ENCODE results near the gene BRD3OS. TPM values are rescaled to one million over a fixed set of nuclear protein-coding genes. Genes with fewer than 3 reads are reported as not detected.

The BRD3OS gene
- total RNA-seq, 1 experiment from 2014 or later: 20.1 TPM

DNA sequence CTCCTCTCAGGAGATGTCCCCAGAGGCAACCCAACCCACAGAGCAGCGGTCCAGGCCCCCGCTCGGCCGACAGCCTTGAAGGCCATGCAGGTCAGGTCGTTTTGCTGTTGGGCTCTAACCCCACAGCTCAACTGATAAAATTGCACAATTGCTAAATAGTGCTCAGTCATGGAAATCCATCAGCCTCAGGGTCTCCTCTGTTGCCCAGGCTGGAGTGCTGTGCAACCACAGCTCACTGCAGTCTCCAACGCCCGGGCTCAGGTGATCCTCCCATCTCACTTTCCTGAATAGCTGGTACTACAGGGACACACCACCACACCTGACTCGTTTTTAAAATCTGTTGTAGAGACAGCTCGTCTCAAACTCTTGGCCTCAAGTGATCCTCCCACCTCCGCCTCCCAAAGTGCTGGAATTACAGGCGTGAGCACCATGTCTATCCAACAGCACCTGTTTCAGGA lies 18.3 kb downstream of the BRD3OS start:
- Histone ChIP-seq H3K27me3 (no peaks in the 10 kb centered on the region), H3K4me3 (no peak overlapping the region), H3K9me3 (replicated peaks) (no peaks in the 10 kb centered on the region; the same call in 1 of the 2 replicates), H3K27ac (no peak overlapping the region), H3K36me3 (peaks cover 89% of the 10 kb centered on the region), H3K4me1 (peaks cover 17% of the 10 kb centered on the region)
- DNase-seq: no peak

DNA sequence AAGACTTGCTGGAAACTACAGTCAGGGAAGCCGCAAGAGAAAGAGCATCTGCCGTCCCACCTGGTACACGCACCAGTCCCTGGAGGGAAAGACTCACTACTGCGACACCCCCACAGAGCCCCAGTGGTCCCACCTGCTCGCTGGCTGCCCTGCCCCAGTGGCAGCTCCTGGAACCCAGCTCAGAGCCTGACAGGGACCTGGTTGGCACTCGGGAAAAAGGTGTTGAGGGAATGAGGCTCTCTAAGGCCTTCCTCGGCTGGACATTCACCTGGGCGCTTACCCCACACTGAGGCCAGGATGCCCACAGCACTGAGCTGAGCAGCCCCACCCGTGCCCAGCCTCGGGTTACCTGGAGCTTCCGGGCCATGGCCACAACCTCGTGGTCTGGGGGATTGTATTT lies 19.7 kb downstream of the BRD3OS start:
- Histone ChIP-seq H3K4me1 (peaks cover 17% of the 10 kb centered on the region), H3K4me3 (no peak overlapping the region), H3K9me3 (replicated peaks) (no peaks in the 10 kb centered on the region; the same call in 1 of the 2 replicates), H3K27me3 (no peaks in the 10 kb centered on the region), H3K36me3 (peaks cover 89% of the 10 kb centered on the region), H3K27ac (no peak overlapping the region)
- no peak for DNase-seq

DNA sequence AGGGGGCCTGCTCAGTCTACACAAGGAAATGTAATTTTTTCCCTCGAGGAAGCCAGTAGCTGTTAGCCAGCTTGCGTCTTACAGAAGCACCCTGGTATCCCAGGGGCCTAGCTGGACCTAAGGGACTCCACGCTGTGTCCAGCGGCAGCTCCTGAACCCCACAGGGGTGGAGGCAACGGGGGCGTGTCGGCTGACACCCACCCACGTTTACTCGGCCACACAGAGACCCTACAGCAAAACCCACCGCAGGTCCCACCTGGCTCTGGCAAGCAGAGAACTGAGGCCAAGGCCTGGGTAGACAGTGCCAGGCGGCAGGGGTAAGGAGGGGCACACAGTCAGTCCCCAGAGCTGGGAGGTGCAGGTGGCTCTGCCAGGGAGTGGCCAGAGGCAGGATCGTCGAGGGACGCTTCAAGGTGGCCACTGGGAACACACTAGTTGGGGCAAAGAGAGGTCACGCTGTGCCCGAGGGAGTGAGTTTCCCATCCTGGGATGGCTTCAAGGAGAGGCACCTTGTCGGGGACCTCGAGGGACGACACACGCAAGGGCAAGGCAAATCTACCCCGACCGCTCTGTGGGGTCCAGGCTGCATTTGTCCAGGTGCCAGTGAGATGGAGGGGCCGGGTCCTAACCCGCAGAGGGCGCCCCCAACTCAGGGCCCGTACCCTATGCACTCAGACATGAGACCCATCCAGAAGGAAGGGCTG lies 20.7 kb downstream of the BRD3OS start:
- H3K9me3 ChIP-seq (replicated peaks): no peaks in the 10 kb centered on the region; the same call in 1 of the 2 replicates
- no peak overlapping the region for H3K4me3 ChIP-seq
- H3K4me1 ChIP-seq: peaks cover 9% of the 10 kb centered on the region
- no peak for DNase-seq
- H3K36me3 ChIP-seq: peaks cover 87% of the 10 kb centered on the region
- no peaks in the 10 kb centered on the region for H3K27me3 ChIP-seq
- H3K27ac ChIP-seq: no peak overlapping the region

- Histone ChIP-seq H3K27ac (no peak overlapping the region), H3K27me3 (no peaks in the 10 kb centered on the region), H3K4me3 (no peak overlapping the region), H3K4me1 (no peaks in the 10 kb centered on the region), H3K36me3 (peaks cover 95% of the 10 kb centered on the region), H3K9me3 (replicated peaks) (no peaks in the 10 kb centered on the region; the same call in 1 of the 2 replicates)
- no peak for DNase-seq
These were observed 21.8 kb downstream of the BRD3OS start for GRCh38 chr9:134046894-134047681.

- no peaks in the 10 kb centered on the region for H3K27me3 ChIP-seq
- H3K36me3 ChIP-seq: peaks cover 95% of the 10 kb centered on the region
- H3K4me3 ChIP-seq: no peak overlapping the region
- no peak overlapping the region for H3K27ac ChIP-seq
- peaks cover 3% of the 10 kb centered on the region; the same call in 1 of the 2 replicates for H3K4me1 ChIP-seq
- no peaks in the 10 kb centered on the region for H3K9me3 ChIP-seq (replicated peaks)
- no peak for DNase-seq
These were observed 22.7 kb downstream of the BRD3OS start for GRCh38 chr9:134047868-134048581.

- peaks cover 6% of the 10 kb centered on the region; the same call in 1 of the 2 replicates for H3K4me1 ChIP-seq
- H3K4me3 ChIP-seq: no peak overlapping the region
- H3K27me3 ChIP-seq: no peaks in the 10 kb centered on the region
- H3K27ac ChIP-seq: no peak overlapping the region
- no peaks in the 10 kb centered on the region for H3K9me3 ChIP-seq (replicated peaks)
- peaks cover 92% of the 10 kb centered on the region for H3K36me3 ChIP-seq
- no peak for DNase-seq
These were observed 23.3 kb downstream of the BRD3OS start for GRCh38 chr9:134048582-134048968.

GRCh38 chr9:134049236-134049635 lies 24.0 kb downstream of the BRD3OS start:
- Histone ChIP-seq H3K36me3 (peaks cover 87% of the 10 kb centered on the region), H3K27ac (no peak overlapping the region), H3K4me3 (no peak overlapping the region), H3K4me1 (peaks cover 9% of the 10 kb centered on the region; the same call in 1 of the 2 replicates), H3K9me3 (replicated peaks) (no peaks in the 10 kb centered on the region), H3K27me3 (no peaks in the 10 kb centered on the region)
- DNase-seq: no peak

- Histone ChIP-seq H3K27me3 (no peaks in the 10 kb centered on the region), H3K9me3 (replicated peaks) (no peaks in the 10 kb centered on the region), H3K36me3 (peaks cover 80% of the 10 kb centered on the region), H3K4me3 (no peak overlapping the region), H3K27ac (no peak overlapping the region), H3K4me1 (peaks cover 9% of the 10 kb centered on the region; the same call in 1 of the 2 replicates)
- DNase-seq: no peak
These were observed 24.7 kb downstream of the BRD3OS start for GRCh38 chr9:134049772-134050588.

- H3K9me3 ChIP-seq (replicated peaks): no peaks in the 10 kb centered on the region
- no peak overlapping the region for H3K27ac ChIP-seq
- no peak overlapping the region for H3K4me3 ChIP-seq
- peaks cover 77% of the 10 kb centered on the region for H3K36me3 ChIP-seq
- peaks cover 14% of the 10 kb centered on the region; the same call in 1 of the 2 replicates for H3K4me1 ChIP-seq
- no peaks in the 10 kb centered on the region for H3K27me3 ChIP-seq
- no peak for DNase-seq
These were observed 25.4 kb downstream of the BRD3OS start for GRCh38 chr9:134050726-134051125.

- peaks cover 71% of the 10 kb centered on the region for H3K36me3 ChIP-seq
- no peak overlapping the region for H3K4me3 ChIP-seq
- H3K4me1 ChIP-seq: peaks cover 20% of the 10 kb centered on the region
- H3K27me3 ChIP-seq: no peaks in the 10 kb centered on the region
- no peaks in the 10 kb centered on the region for H3K9me3 ChIP-seq (replicated peaks)
- DNase-seq: no peak
- H3K27ac ChIP-seq: no peak overlapping the region
These were observed 26.0 kb downstream of the BRD3OS start for GRCh38 chr9:134051319-134051718.

- DNase-seq: no peak
- Histone ChIP-seq H3K36me3 (peaks cover 59% of the 10 kb centered on the region), H3K27ac (no peak overlapping the region), H3K4me3 (no peak overlapping the region), H3K27me3 (no peaks in the 10 kb centered on the region), H3K9me3 (replicated peaks) (no peaks in the 10 kb centered on the region), H3K4me1 (peaks cover 22% of the 10 kb centered on the region)
These were observed 27.2 kb downstream of the BRD3OS start for GRCh38 chr9:134052491-134052890.

DNA sequence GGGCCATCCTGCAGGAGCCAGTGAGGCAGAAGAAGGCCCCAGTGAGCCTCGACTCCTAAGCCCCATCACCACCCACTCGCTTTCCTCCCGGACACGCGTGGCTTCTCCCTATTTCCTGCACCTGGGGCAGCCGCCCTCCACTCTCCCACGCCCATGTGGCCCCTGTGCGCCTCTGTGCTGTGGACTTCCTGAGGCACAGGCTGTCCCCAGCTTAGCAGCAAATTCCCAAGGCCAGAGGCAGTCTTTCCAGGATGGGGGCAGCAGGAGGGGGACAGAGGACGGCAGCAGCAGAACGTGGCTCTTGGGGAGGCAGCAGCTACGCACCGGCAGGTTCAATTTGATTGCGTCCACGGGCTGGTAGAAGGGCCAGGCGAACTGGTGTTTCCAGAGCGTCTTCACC lies 27.7 kb downstream of the BRD3OS start:
- no peak for DNase-seq
- Histone ChIP-seq H3K9me3 (replicated peaks) (no peaks in the 10 kb centered on the region), H3K36me3 (peaks cover 55% of the 10 kb centered on the region), H3K27me3 (no peaks in the 10 kb centered on the region), H3K4me3 (no peak overlapping the region), H3K27ac (peak overlapping the region; percentile 36), H3K4me1 (peaks cover 22% of the 10 kb centered on the region)

GRCh38 chr9:134053401-134053871 lies 28.2 kb downstream of the BRD3OS start:
- peak; percentile 45 to 57 for DNase-seq
- H3K27ac ChIP-seq: peak overlapping the region; percentile 36
- H3K4me3 ChIP-seq: no peak overlapping the region
- peaks cover 50% of the 10 kb centered on the region for H3K36me3 ChIP-seq
- H3K4me1 ChIP-seq: peaks cover 22% of the 10 kb centered on the region
- no peaks in the 10 kb centered on the region for H3K27me3 ChIP-seq
- no peaks in the 10 kb centered on the region for H3K9me3 ChIP-seq (replicated peaks)
